Daoy (cell line): ENCODE data around the gene MSTN. TPM values are rescaled to one million over a fixed set of nuclear protein-coding genes. Genes with fewer than 3 reads are reported as not detected.

Experiments
- DNase-seq: peaks from one replicate; pipeline ENCODE4 v3.0.0-alpha.2; 2015; ENCODE audit warnings: low read depth
- total RNA-seq: library from RNA; depleted of rRNA; stranded (reverse); fragments of >200 nt; shearing (Covaris generic); gene quantifications from 2 replicates; pipeline ENCODE4 v1.2.3, GENCODE V29; 2014; rRNA removed

The MSTN gene
- total RNA-seq, result not detected in 2 replicates

DNA sequence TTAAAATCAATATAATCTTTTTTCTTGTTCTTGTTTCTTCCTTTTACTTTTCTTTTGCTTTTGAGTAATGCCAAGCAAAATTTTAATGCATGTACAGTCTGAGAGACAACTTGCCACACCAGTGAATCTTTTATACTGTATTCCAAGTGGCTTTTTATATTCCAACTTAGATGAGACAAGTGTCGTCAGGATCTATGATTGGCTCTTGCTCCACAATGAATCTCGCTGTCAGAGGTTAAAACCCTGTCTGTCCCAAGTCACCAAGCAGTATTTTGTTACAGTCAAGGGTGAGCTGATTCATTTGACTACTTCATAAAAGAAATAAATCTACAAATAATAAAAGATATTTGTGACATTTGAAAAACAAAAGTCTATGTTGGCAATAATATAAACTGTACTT, at the start of gene MSTN:
Gene MSTN, minus strand, starts transcription at position 129 of the 400 bp plus-strand sequence. CDS start 133 bp downstream, outside the sequence.
- no peak for DNase-seq

DNA sequence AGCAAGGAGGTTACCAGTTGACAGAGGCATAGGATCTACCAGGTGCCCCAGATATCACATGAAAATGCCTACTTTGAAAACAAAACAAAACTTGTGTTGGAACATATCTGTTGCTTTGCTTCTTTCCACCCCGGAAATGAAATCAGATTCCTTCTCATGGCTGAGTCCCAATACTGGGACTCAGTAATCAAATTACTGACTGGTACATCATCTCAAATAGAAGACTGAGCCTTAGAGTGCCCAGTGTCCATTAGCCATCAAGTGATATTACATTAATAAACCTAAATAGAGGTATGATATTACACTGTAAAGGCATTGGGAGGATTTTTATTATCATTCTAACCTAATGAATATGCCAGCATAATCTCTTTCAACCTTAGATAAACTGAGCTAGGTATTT, 48.6 kb upstream of the MSTN start:
- DNase-seq, result no peak

DNA sequence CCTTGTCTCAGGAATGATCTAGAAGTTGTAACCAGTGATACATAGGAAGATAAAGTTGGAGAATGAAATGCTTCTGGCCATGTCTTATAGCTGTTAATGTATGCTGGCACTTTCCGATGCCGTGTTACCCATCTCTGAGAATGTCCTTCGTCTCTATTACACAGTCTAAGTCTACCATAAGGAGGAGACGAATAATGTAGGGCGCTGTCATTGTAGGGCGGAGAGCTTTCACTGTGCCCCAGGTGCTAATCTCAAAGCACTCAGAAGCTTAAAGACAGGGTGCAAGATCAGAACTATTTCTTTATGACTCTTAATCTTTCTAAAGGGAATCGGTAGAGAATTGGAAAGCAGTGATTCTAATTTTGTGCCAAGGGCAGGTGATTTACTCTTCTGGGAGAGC, 48.2 kb upstream of the MSTN start:
- no peak for DNase-seq

- no peak for DNase-seq
These were observed 47.6 kb upstream of the MSTN start for GRCh38 chr2:190110131-190110530.

- no peak for DNase-seq
These were observed 44.9 kb upstream of the MSTN start for GRCh38 chr2:190107409-190107808.

DNA sequence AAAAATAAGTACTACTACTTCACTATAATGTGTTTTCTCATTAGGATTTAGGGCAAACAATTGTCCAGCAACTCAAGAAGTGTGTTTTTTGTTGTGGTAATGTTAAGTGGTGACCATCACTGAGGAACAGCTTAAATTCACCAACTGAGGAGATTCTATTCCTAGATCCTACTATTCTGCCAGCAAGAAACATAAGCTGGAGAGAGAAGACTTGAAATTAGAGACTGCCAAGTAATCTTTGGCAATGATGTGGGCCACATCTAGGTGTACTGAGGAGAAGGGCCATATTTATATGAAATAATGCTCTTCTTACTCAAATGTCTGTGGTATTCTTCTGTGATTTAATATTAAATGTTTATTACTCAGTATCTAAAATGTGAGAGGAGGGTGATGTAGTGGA, 44.3 kb upstream of the MSTN start:
- DNase-seq, result no peak

DNA sequence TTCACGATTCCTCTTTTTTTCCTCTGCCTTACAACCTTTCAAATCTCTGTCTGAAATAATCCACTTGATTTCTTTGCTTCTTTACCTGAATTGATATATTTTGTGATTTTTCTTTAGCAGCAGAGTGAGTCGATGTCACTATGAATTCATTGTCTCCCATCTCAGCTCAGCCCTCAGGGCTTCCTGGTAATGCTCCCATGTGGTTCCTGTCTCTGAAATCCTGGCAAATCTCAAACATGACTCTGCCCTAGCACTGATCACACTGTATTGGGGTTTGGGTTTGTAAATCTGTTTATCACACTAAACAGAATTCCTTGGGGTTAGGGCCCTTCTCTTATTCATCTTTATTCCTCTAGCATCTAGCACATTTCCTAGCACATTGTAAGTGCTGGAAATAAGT, 43.0 kb upstream of the MSTN start:
- DNase-seq, result no peak

GRCh38 chr2:190103144-190103543, 40.6 kb upstream of the MSTN start:
- DNase-seq, result no peak

DNA sequence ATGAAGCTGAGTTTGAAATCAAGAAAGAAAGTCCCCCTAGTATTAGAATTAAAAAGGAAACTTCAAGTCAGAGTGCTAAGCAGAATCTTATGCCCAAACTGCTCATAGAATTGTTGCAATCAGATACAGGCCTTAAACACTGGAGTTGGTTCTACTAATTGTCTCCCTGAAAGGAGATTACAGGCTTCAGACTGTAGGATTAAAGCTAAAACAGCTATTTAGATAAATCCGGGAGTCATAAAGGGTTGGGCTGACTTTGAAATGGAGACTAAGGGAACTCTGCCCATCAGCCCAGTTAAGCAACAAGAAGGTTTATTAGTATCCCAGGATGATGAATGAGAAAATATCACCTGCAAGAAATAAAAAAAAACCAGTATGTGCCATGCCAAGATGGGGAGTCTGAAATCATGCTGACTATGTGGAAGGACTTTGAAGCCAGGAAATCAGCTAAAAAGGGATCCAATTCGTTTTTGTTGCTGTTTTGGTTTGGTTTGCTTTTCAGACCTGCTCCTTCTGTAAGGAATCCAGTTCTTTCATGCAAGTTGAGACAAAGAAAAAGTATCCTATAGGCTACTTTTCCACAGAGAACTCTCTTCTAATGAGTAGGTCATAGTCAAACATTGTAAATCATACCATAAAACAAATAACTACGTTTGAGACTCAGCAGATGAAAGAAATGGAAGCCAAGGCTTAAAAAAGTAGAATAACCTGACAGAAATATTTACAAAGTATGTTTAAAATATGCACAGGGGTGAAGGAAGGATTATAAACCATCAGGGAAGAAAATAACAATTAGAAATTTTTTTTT, 37.6 kb upstream of the MSTN start:
- no peak for DNase-seq

- DNase-seq, result no peak
These were observed 36.3 kb upstream of the MSTN start for GRCh38 chr2:190098851-190099250.

- no peak for DNase-seq
These were observed 34.6 kb upstream of the MSTN start for GRCh38 chr2:190097115-190097514.

GRCh38 chr2:190094316-190094871, 31.9 kb upstream of the MSTN start:
- no peak for DNase-seq

GRCh38 chr2:190093793-190094192, 31.3 kb upstream of the MSTN start:
- no peak for DNase-seq

DNA sequence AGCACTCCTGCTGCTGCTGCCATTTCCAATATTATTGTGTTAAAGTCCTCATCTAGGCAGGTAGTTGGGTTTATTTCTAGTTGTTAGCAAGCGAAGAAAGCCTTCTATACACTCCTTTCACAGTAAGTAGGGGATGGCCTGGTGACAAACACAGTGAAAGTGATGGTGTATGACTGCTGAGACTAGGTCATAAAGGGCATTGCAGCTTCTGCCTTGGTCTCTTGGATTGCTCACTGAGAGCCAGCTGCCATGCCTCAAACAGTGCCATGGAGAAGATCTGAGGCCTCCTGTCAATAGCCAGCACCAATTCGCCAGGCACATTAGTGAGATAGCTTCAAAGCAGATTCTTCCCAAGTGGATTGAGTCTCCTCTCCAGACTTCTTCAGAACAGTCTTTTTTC, 27.6 kb upstream of the MSTN start:
- no peak for DNase-seq

- DNase-seq, result peak; percentile 48
These were observed 26.4 kb upstream of the MSTN start for GRCh38 chr2:190088917-190089316.

DNA sequence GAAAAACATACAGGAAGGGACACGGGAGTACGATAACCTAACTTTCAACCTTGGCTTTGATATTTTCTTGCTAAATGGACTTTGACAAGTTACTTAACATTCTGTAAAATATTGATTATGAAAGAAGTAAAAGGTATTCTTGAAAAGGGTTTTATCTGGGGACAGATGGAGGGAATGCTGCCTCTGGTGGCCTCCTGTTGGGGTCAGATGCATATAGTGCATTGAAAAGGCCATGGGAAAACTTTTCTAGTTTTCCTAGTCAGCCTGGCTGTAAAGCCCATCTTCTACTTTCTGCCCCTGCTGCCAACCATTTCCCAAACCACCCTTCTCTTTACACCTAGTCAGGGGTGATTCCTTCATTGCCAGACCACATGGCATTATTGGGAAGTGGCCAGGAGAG, 22.2 kb upstream of the MSTN start:
- no peak for DNase-seq

- DNase-seq, result no peak
These were observed 19.6 kb upstream of the MSTN start for GRCh38 chr2:190082118-190082517.

DNA sequence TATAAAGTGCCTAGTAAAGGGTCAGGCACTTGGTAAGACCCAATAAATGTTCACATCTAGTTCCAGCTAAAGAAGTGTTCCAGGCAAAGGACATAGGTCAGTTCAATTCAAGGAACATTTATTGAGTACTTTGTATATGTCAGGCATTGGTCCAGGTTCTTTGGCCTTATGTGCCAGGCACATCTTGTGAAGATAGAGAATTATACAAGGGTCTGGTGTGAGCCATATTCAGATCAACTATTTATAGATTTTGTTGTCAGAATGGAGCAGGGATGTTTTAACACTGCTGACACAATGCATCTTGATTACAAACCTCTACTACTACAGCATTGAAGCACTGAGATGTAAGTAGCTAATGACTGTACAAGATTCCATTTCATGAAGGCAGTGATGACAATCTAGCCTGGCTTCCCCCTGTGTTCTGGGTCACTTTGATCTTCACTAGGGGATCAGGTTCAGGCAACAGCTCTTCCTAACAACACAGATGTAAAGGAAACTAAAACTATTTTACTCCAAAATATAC, 18.1 kb upstream of the MSTN start:
- DNase-seq, result no peak

DNA sequence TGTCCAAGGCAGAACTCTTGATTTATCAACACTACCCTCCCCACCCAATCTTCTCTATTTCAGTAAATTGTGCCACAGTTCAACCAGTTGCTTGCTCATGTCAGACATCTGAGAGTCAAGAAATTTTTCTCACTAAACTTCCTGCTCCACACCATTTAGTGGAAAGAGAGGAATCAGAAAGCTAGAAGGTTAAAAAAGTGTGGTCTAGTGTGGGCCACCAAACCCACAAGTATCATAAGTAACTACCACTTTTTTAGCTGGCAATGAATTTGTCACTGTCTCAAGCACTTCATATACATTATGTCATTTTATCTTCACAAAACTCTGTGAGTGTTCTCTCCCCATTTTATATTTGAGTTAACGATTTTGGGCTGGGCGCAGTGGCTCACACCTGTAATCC, 16.6 kb upstream of the MSTN start:
- DNase-seq, result no peak

GRCh38 chr2:190075623-190076022, 13.1 kb upstream of the MSTN start:
- DNase-seq, result no peak

DNA sequence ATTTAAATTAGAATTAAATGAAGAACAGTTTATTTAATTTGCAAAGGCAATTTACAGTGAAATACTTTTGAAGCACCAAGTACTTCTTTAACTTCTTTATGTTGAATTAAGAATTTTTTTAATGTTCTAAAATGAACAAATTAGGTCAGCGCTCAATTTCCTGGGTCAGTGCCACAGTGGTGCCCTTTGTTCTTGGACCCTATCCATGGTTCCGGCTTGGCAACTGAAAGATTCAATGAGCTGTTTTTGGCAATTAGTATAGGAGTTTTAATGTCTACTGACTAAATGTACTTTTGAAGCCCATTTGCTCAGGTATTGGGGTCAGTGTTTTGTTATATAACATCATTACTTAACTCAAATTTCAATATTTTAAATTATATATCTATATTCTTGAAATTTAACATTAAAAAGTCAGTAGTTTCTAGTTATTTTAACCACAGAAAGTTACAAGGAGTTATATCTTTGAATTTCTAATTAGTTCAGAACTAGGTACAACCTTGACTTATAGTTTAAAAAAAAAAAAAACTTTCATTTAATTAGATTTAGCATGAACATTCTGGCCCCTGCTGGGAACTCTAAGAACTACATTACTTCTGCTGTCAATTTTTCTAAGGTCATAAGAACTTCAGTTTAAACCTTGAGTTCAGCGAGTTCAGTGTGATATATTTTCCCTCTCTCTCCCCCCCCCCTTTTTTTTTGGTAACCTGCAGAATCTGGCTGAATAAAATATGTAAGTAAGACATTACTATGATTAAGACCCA, 7.6 kb upstream of the MSTN start:
- DNase-seq, result peak; percentile 41

GRCh38 chr2:190068764-190069163, 6.2 kb upstream of the MSTN start:
- DNase-seq, result no peak

GRCh38 chr2:190065839-190066238, 3.3 kb upstream of the MSTN start:
- no peak for DNase-seq
